ENCODE data around the gene FUCA1.
"Not testable (repeated sequence)": the region's sequence is repeated elsewhere in the genome, so short reads cannot be mapped to it uniquely, and the experiment has no call there.

FUCA1 gene

DNA sequence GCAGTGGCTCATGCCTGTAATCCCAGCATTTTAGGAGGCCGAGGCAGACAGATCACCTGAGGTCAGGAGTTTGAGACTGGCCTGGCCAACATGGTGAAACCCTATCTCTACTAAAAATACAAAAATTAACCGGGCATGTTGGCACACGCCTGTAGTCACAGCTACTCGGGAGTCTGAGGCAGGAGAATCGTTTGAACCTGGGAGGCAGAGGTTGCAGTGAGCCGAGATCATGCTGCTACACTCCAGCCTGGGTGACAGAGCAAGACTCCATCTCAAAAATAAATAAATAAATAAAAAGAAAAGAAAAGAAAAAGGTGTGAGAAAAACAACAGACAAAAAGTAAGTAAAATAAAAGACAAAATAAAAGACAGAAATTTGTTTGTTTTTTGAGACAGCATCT lies 33.9 kb downstream of the FUCA1 start:
- DNase-seq = not testable (repeated sequence)

DNA sequence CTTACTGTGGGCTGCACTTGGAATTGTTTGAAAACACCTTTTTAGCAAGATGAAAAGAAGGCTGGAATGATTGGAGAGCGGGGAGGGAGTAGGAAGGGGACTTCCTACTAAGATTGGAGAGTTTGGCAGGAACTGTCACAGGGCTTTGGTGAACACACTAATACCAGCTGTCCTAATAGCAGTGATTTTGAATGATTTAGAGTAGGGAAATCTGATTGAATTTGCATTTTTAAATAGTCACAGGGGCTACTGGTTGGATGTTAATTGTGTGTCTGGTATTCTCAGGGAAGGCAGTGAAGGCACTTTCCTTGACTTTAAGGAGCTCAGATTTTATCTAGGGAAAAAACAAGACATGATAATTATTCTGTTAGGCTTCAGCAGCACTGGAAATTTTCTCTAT lies 40.4 kb downstream of the FUCA1 start:
- no peak for DNase-seq

GRCh38 chr1:23826590-23826989 lies 41.5 kb downstream of the FUCA1 start:
- not testable (repeated sequence) for DNase-seq

DNA sequence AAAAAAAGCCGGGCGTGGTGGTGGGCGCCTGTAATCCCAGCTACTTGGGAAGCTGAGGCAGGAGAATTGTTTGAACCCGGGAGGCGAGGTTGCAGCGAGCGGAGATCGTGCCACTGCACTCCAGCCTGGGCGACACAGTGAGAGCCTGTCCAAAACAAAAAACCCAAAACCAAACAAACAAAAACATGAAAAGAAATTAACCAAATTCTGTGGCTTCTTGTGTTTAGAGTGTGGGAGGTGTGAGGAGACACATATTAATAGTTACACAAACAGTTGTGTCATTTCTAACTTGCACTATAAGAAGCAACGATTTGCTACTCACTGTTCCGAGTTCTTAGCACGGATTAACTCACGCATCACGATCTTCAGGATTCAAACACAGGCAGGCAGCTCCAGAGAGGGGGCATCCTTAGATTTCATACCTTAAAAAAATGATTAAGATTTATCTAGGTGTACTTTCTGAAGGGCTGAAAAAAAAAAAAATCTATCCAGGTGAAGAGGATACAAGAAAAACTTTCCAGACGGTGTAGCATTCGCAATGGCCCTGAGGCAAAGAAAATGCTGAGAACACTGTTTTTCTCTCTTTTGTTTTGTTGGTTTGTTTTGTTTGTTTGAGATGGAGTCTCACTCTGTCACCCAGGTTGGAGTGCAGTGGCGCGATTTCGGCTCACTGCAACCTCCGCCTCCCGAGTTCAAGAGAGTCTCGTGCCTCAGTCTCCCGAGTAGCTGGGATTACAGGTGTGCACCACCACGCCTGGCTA lies 42.1 kb downstream of the FUCA1 start:
- no peak for DNase-seq

GRCh38 chr1:23825076-23825761 lies 42.9 kb downstream of the FUCA1 start, which contains the start of gene HMGCL:
Gene HMGCL (minus strand): TSS chr1:23825429. CDS start chr1:23825415, 14 bp downstream.
- peak; percentile 95 for DNase-seq

DNA sequence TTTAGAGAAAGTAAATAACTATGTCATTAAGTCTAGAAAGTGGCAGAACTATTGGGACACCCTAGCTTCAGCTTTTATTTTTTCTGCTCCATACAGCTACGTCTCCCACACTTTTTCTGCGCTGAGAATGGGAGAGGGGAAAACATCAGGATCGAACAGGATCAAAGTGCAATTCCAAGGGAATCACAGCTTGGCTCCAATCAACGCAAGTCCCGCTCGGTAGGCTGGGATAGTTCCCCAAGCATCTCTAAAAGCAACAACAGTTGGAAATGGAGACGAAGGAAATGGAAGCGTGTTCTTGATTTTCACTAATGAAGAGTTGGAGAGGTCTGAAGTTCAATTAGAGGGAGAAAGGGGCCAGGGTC lies 43.4 kb downstream of the FUCA1 start:
- no peak for DNase-seq

DNA sequence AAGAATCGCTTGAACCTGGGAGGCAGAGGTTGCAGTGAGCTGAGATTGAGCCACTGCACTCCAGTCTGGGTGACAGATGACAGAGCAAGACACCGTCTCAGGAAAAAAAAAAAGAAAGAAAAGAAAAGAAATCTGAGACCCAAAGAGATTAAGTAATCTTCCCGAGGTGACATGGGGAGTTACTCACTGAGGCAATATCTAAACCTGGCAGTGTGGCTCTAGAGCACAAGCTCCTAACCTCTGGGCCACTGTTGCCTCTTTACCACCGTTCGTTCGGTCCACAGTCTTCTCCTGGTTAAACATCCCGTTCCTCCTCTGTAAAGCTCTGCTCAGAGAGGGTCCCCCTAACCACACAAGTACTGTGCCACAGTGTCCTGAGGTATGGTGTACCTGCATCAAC lies 44.3 kb downstream of the FUCA1 start:
- no peak for DNase-seq

GRCh38 chr1:23817633-23818032 lies 50.5 kb downstream of the FUCA1 start:
- DNase-seq = no peak

- no peak for DNase-seq
Observed at GRCh38 chr1:23816906-23817305, 51.2 kb downstream of the FUCA1 start.

DNA sequence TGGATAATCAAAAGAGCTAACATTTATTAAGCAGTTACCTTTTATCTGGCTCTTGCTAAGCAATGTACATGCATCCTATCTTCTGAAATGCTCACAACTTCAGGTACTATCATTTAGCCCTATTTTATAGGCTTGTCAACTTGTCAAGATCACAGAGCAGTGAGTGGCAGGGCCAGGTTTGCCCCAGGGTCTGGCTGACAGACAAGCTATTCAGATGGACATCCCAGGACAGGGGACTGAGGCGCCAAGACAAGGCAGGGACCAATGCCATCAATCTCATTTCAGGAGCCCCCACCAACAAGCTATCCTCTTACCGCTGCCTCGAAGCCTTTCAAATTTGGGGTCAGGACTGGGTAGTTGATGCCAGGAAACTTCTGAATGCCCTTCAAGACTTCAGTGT lies 51.7 kb downstream of the FUCA1 start:
- no peak for DNase-seq

DNA sequence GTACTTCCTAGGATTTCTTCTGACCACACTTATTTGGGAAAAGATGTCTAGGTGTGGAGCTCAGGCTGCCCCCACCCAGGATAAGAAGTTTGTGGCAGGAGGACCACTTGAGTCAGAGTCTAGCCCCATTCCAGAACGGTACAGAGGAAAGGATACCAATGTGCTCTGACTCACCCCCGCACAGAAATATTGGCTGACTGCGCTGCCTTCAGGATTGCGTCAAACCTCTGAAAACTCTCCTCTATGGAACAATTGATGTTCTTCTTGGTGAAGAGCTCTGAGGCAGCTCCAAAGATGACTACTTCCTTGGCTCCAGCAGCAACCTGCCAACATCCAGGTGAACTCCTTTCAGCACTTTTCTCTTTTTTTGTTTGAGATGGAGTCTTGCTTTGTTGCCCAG lies 54.1 kb downstream of the FUCA1 start:
- no peak for DNase-seq

GRCh38 chr1:23810818-23811540 lies 57.1 kb downstream of the FUCA1 start:
- DNase-seq = no peak

- no peak for DNase-seq
Observed at GRCh38 chr1:23809751-23810171, 58.3 kb downstream of the FUCA1 start.

GRCh38 chr1:23807453-23807852 lies 60.6 kb downstream of the FUCA1 start:
- no peak for DNase-seq

GRCh38 chr1:23806280-23806679 lies 61.8 kb downstream of the FUCA1 start:
- no peak for DNase-seq

GRCh38 chr1:23805025-23805424 lies 63.1 kb downstream of the FUCA1 start:
- DNase-seq = no peak

DNA sequence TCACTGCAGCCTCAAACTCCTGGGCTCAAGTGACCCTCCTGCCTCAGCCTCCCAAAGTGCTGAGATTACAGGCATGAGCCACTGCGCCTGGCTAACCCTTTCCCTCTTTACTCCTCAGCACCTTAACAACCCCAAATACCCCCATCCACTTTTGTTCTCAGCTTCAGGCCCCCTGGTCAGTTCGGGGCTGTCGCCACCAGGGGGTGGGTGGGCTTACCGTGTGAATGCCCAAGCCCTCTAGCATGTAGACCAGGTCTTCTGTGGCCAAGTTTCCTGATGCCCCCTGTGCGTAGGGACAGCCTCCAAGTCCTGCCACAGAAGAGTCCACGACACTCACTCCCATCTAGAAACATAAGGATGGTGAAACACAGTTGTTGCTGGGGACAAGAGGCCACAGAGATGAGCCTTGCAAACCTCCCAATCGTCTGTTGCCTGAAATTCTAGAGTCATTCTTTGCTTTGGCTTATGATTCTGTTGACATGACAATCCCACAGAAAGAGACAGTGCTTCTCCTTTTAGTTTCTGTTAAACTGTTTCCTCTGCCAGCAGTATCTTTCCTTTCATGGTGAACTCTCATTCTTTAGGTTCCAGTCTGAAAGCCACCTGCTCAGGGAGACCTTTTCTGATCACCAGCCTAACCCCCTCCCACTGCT lies 63.8 kb downstream of the FUCA1 start:
- no peak for DNase-seq

GRCh38 chr1:23803674-23804073 lies 64.4 kb downstream of the FUCA1 start:
- DNase-seq = no peak

- DNase-seq = not testable (repeated sequence)
Observed at GRCh38 chr1:23802809-23803342, 65.2 kb downstream of the FUCA1 start.

GRCh38 chr1:23801876-23802275 lies 66.2 kb downstream of the FUCA1 start:
- no peak for DNase-seq

GRCh38 chr1:23801338-23801748 lies 66.7 kb downstream of the FUCA1 start:
- no peak for DNase-seq

DNA sequence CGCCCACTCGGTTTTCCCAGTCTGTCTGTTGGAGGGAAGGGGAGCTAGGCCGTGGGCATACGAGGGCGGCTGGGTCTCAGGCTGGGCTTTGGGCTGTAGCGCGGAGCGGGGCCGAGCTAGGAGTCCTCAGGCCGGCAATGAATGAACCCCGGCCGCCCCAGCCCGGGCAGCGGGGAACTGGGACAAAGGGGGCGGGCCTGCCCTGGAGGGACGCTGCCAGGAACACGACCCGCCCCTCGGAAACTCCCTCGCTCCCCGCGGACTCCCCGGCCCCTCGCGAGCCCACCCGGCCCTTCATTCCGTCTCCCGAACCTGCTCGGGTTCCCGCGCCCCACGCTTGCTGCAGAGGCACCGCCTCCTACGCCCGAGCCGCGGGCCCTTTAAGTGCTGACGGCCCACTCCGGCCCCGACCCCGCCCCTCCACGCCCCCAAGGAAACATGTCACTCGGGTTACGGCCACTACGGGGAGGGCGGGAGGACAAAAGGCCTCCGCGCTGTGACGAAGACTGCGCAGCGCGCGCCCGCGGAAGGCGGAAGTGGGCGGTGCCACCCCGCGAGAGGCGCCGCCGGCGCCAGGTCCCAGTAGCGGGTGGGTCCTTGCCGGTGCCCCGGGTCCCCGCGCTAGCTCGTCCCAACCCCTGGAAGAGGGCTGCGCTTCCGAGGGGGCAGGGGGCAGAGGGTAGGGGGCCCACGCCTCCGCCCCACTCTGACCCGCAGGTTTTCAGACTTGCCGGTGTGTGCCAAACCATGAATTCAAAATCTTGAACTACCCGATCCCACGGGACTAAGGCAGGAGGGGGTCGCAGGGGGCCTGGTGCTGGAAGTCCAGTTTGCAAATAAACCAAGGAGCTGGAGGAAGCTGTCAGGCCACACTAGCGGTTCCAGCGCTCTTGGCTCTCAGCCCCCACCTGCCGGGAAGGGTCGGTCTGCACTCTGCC lies 67.4 kb downstream of the FUCA1 start, which contains the start of gene GALE:
Gene GALE, minus strand, starts transcription at position 355 of the 938 bp plus-strand sequence. CDS start 1,747 bp downstream, outside the sequence.
- peak; percentile 98 for DNase-seq

Measured in right forelimb (tissue), 1 donor.